NCI-H1694 treated with DMSO at 0.1 percent for 48 hours (cell line): ENCODE data around the gene COL4A1.

Experiments
- DNase-seq: peaks from one replicate; lab custom pipeline; 2025; lab: John Stamatoyannopoulos, UW

Gene COL4A1

DNA sequence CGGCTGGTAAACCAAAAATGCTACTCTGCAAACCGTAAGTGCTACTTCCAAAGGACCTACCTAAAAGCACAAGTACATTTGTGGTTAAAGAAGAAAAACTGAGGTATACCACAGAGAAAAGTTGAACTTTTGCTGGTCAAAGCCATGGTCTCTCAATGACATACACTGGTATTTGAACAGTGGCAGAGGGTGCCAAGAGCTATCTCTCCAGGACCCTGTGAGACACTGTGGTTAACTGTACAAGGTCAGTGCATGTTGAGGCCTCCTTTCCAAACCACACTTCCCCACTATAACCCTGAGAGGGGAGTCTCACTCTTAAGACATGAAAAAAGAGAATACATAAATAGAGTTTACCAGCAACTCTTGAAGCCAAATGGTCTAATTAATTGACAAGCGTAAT is 49.5 kb downstream of the COL4A1 start:
- DNase-seq = no peak

DNA sequence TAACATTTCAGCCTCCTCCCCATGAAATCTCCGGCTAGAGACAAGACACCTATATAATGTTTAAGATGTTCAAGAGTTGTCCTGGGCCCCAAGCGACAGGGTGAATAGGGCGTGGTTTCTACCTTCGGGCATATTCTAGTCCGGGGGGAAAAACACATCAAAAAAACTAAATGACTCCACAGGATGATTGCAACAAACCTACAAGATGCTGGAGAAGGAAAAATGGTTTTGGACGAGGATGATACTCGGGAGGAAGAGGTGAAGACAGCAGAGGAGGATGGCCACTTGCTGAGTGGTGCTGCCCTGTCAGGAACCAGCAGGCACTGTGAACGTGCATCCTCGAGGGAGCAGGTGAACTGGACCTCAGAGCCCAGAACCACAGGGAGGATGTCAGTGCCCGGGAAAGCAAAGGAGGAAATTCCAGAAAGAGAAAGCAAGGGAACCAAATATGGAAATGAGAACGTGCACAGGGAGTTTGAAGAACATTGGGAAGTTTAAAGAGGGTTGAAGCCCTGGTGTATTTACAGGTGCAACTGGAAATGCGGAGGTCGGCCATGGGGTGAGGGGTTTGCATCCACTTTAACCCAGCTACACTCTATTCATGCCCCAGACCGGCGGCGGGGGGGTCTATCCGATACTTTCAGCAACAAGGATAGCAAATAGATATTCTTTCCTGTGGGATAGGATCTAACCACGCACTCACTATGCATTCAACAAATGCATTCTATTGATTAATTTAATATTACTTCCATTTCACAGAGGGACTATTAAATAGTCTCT is 50.6 kb downstream of the COL4A1 start:
- DNase-seq = no peak

DNA sequence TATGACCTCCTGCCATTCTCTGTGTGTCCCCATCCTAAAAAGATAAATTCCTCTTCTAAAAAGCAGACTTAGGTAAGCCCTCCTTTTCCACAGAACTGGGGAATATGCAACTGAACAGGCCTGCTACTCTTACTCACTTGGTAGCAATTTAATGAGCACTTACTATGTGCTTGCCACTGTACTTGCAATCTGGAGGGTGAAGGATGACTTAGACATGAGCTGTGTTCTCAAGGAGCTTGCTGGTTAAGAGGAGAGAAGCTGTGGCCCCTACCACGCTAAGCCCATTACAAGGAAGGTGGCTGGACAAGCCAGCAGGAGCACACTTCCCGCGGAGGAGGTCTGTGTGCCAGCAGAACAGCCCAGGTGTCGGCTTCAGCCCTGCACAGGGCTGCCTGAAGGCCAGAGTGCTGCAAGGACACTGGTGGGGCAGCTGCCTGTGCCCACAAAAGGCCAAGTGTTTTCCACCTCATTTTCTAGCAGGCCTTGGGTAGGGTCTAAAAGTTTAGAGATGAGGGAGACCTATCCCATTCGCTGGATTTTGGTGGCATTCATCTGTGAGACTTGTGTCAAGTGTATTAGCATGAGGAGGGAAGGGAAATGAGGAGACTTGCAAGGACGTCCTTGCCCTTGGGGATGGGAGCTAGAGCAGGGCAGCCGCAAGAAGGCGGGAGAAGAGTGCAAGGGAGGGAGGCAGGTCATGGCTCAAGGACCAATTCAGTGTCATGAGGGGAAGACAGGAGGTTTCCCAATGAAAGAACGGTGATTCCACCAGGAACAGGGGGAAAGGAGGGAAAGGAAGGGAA is 52.0 kb downstream of the COL4A1 start:
- DNase-seq = no peak

DNA sequence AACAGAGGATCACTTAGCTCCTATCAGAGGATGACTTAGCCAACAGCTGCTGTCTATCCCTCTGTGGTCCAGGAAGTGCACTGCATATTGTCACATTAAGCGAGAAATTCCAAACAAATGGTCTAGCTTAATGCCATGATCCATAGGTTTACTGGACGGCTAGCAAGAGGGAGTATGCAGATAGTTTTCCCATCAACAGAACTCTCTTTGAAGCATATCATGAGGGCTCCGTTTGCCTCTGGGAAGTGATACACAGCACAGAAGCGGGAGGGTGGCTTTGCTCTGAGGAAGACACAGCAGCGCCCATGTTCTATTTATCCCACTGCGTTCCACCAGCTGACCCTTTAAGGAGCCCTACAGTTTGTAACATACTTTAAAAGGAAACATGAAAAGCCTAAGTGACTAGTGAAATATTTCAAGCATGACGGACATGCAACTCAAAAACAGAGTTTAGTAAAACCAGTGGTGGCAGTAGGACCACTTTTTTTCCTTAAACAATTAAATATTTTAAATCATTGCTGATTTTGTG is 52.7 kb downstream of the COL4A1 start:
- DNase-seq = no peak

DNA sequence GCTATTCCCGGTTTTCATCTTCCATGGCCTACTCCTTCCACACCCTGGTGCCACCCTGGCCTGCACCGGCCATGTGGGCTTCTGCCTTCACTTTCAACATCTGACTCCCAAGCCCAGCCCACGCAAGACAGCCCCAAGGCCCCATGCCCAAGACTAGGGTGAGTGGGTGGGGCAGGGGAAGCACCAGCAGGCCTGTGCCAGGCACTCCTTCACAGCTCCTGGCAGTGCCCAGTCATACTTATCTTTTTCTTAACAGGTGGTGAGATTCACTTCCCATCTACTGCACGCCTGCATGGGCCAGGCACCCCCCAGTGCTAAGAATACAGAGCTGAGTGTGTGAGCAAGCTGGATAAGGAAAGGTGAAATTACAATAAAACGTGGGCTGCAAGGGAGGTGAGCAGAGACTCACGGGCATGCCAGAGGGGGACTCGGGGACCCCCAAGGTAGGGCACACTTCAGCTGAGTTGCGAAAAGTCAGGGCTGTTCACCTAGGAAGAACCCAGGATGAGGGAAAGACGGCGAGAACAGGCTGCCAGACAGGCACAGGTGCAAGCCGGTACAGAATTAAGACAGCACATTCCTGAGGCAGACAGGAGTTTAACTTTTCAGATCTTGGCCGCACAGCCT is 55.7 kb downstream of the COL4A1 start:
- no peak for DNase-seq

DNA sequence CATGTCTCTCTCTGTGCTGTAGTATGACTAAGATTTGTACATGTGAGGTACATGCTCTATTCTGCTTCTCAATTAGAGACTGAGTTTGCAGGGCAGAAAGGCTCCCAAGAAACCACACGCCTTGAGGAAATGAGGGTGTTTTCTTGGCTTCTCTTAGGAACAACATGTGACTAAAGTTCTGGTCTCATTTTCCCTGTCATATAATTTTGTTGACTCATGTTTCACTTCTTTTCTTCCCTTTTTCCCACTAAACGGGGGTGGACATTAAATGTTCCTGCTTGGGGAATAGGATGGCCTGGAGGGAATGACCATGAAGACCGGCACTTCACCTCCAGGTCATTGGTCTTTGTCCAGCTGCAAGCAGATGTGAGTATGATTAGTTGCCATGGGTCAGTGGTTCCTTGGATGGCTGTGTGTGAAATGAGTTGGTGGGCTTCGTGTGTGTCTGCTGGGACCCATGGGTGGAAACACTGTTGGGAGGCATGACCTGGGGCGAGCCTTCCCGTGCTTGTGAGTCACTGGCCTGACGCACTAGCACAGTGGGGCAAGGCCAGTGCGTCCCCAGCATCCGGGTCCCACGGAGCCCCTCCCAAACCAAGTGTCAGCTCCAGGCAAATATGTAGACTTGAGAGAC is 56.6 kb downstream of the COL4A1 start:
- no peak for DNase-seq

DNA sequence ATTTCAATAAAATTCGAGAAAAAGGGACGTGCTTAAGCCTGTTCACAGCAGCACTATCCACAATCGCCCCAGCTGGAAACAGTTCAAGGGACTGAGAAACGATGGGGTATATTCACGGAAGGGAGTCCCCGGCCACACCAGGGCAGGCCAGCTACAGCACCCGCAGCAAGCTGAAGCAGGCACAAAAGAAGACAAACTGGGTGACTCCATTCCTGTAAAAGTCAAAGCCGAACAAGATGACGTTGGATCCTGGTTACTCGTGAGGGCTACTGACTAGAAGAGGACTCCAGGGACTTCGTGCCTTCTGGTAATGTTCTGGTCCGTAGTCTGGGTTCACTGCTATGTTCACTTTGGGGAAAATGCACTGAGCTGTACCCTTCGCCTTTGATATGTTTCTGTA is 57.6 kb downstream of the COL4A1 start:
- no peak for DNase-seq

DNA sequence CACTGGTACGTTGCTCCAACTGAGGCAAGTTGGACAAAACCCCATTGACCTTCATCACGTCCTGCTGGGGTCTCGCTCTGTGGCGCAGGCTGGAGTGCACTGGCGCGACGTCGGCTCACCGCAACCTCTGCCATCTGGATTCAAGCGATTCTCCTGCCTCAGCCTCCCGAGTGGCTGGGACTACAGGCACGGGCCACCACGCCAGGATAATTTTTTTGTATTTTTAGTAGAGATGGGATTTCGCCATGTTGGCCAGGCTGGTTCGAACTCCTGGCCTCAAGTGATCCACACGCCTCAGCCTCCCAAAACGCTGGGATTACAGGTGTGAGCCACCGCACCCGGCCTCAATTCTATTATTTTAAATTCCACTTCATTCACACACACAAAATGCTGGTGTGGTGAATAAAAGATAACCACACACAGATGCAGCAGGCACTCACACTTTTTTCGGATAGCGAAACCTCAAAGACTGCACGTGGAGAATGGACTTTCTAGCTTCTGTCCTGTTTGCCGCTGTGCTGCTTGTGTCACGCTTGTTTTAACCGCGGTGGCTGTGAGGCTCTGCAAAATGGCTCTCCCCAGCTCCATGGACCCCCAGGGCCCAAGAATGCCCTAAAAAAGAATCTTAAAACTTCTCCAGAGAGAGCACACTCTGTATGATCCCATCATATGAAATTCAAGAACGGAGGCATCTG is 58.4 kb downstream of the COL4A1 start:
- no peak for DNase-seq

DNA sequence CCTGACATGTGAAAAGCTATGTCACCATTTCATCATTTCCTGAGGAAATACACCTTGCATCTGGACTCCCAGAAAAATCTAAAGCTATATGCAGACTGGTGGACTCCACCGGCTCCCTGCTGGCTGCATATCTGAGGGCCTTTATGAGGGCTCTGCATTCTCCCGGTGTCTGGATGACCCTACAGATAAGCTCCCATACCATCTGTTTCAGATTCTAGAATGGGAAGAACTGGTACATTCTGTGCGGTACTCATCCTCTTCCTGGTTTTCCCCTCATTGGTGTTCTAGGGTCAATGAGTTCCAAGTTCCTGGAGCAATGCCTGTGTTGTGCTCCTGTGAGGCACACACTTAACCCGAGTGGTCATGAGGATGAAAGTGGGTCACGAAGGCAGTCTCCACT is 60.4 kb downstream of the COL4A1 start:
- no peak for DNase-seq

DNA sequence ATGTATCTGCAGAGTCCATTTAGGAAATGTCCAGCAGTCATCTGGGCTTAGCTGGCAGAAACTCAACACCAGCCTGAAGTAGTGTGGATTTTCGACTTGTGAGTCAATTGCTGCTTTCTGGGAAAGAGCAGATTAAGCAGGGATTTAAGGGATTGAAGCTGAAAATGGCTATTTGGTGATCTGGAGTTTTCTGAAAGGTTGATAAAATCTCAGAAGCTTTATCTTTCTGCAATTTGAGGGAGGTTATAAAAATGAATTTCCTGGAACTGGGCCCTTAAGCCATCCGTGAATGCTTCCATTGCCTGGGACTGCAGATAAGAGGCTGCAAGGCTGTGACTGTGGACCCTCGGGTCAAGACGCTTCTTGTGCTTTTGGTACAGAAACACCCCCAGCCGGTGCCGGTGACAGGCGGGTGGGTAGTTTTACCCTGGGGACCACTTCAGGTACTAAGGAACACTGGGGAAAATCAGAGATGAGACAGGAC is 61.5 kb downstream of the COL4A1 start:
- no peak for DNase-seq

DNA sequence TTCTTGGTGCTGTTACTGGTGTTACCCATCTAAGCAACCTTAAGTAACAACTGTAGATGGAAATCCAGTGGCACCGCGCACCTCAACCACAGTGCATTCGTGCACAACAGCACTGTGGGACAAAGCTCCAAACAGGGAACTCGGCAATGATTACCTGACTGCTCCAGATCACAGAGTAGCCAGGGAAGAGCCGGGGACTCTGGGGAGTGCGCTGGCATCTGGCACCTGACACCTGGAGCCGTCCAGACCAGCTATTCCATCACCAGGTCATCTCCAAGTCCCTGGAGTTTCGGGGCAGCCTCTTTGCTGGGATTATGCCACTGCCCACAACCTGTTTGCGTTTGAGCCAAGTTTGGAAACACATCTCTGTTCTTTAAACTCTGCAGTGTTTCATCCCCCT is 62.0 kb downstream of the COL4A1 start:
- no peak for DNase-seq

DNA sequence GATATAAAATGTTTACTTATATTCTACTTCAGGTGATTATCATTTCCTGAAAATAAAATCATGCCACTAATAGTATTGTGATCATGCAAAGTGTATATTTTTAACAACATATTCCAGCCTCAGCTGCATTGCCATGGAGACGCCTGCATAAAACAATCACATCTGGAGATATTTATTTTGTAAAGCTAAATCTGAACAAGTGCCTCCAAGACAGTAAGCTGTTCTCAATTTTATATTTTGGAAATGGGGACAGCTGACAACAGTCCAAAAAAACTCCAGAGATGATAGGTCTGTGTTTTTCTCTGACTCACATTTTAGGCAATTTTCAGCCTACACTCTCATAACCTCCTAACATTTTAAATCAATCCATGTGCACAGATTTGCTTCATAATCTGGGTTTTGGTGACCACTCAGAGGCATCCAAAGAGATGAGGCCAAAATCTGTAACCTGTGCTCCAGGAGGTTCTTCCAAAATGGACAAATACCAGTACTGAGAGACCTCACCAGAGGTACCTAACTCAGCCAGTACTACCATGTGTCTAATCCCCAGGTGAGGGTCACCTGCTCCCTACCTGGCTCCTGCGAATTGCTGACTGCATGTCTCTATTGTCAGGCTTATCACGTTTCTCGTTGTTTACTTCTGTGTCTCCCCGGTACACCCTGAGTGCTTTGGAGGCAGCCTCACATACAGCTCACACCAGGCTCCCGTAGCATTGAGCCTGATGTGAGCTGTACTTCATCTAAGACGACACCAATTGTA is 62.7 kb downstream of the COL4A1 start:
- DNase-seq = no peak

DNA sequence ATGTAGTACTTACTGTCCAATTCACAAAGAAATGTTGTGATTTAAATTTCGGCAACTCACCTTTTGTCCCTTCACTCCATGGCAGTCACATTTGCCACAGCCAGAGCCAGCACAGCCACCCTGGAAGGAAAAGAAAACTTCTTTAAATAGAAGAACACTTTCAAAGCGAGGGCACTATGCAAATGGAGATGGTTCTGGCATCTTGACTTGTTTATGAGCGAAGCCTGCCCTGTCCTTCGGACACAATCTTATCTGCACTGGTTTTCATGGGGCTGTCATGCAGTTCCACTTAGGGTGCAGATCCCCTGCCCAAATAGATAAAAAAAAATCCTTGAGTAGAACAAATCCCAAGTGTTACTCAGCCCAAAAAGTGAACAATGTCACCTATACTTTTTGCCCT is 64.3 kb downstream of the COL4A1 start:
- DNase-seq = no peak

DNA sequence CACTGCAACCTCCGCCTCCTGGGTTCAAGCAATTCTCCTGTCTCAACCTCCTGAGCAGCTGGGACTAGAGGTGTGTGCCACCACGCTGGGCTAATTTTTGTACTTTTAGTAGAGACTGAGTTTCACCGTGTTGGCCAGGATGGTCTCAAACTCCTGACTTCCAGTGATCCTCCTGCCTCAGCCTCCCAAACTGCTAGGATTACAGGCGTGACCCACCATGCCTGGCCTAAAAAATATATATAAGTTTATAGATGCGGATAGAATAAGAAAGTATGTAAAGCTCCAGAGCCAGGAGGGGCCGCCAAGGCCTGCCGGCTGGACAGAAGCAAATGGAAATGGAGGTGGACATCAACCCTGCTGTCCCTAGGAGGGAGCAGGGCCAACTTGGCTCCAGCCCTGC is 66.0 kb downstream of the COL4A1 start:
- DNase-seq = no peak

DNA sequence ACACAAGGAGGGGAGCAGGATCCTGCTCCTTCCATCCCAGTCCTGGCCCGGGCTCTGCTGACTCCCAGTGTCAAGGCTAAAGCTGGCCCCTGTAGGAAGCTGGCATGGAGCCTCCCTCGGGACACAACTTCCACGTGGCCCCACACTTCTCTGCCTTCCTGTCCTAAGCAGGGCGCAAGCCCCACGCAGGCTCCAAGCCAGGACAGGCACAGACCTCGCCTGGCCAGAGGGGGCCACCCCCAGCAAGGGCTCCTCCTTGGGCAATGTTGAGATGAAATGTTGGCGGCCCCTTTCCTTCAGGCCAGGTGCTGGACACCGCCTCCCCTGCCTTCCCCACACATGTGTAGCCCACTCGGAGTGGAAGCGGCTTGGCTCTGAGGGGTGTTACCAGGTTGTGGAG is 66.6 kb downstream of the COL4A1 start:
- no peak for DNase-seq

DNA sequence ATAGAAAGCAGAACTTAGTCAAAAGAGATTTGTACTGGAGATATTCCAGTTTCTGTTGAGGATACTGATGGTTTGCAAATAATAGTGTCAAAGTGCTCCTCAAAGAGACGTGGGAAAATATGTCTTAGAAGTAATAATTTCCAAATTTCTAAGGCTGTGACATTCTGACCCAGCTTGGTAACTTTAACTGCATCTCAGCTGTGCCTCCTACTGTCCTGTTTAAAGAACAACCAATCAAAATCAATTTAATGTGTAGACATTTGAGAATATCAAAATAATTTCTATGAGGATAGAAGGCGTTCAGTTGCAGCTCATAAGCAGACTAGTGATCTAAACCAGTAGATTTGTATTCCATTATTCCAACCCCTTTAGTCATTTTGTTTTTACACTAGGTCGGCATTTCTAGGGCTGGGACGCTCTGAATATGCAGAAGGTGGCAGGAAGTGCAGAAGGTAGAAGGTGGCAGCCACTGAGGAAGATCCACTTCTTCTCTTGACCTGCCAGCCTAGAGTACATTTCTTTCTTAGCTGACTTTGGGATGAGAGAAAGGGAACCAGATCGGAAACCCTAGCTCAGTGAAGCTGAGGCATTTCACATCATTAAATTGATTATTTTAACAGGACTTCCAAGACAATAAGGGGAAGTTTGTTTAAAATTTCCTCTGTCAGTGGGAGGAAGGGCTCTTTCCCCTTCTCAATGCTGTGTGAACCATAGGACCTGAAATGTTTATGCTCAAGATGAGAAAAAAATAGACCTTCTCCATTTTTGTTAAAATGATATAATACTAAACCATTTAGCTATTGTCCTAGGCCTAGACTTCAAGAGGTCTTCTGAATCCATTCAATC is 67.5 kb downstream of the COL4A1 start:
- DNase-seq = no peak

DNA sequence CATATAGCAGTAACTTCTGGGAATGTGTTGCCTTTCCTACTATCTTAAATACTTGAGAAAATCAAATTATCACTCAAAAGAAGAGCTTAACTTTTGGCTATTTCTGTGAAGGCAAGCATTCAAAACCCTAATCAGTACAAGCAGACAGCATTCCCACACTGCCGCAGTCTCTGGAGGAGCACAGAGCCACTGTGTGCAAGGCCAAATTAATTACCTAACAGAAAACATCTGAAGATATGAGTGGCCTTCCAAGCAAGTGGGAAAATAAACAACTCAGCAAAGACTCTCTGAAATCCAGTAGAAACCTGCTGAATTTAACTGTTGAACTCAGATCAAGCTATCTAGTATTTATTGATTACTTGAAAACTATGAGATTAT is 68.2 kb downstream of the COL4A1 start:
- DNase-seq = no peak

DNA sequence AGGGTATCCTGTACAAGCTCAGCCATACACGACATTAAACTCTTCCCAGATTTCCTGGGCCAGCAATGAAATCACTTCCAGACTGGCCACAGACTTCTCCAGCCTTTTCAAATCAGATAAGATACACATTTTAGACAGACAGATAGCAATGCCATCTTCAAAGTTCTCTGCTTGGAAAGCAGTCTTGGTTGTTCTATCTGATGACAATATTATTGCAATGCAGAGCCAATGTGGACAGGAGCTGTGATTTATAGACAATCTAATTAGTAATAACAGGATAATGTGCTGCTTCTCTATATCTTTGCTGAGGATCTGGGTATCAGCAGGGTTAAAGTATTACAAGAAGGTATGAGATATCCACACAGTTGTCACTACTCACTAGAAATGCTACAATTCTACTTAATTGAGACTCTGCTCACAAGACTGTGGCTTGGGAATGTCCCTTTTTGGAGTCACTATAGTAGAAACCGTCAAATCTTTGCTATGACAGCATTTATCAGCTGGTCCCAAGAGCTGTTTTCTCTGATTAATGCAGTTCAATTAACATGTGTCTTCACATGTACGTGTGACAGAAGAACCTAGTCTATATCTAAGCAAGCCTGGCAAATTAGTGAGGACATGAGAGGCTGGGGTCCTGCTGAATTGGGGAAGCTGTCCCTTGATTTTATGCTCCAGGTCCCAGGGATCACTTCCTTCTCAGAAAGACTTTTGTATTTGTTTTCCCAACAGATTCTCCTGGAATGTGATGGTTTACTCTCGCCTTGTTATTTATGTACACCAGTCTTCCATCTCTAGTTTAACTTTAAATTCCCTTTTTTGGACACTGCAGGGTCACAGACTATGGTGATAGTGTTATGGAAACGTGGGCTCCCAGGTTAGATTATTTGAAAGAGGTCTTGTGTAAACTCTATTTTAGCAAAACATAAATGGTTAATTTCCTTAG is 68.8 kb downstream of the COL4A1 start:
- DNase-seq = no peak

DNA sequence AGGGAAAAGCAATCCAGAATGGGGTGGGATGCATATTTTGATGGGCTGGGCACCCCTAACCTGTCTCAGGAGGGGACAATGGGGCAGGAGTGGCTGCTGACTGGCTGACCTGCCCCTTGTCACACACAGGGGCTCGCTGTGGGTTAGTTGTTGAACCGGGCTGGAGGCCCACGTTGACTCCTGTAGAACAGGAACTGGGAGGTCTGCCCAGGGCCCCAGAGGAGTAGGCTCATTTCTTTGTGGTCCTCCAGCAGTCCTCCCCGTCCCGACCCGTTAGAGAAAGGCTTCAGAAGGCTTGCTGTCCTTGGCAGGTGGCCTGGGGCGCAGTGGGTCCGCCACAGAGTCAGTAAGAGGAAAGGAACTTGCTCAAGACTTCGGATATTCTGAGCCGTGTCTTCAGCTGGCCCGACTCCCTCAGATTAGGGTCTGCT is 70.1 kb downstream of the COL4A1 start:
- DNase-seq = no peak
